Activated CD4-positive, alpha-beta T cell treated with anti-CD3 and anti-CD28 coated beads, Interleukin-2, amount 50 U/mL, for 4 hours (primary cell): ENCODE measurements around the gene AGPAT1.
"Not testable (repeated sequence)": the region's sequence is repeated elsewhere in the genome, so short reads cannot be mapped to it uniquely, and the experiment has no call there.

Source experiments
- DNase-seq, 2 experiments: peaks; one replicate each; pipeline ENCODE4 v3.0.0-alpha.2; 2020

Gene AGPAT1

GRCh38 chr6:32198345-32198696 lies 22.4 kb upstream of the AGPAT1 start:
- no peak for DNase-seq

- no peak for DNase-seq
These were observed 21.1 kb upstream of the AGPAT1 start for GRCh38 chr6:32196682-32197616.

GRCh38 chr6:32195902-32196681 lies 20.2 kb upstream of the AGPAT1 start:
- DNase-seq = peak; percentile 25 to 32

- DNase-seq = peak; percentile 99
These were observed 19.7 kb upstream of the AGPAT1 start for GRCh38 chr6:32195652-32195901.

- DNase-seq = no peak
These were observed 19.2 kb upstream of the AGPAT1 start for GRCh38 chr6:32194825-32195651.

GRCh38 chr6:32194388-32194787 lies 18.5 kb upstream of the AGPAT1 start:
- DNase-seq = no peak

- DNase-seq = not testable (repeated sequence)
These were observed 17.2 kb upstream of the AGPAT1 start for GRCh38 chr6:32193096-32193495.

GRCh38 chr6:32192608-32193039 lies 16.7 kb upstream of the AGPAT1 start, which contains the start of gene GPSM3:
Gene GPSM3 (minus strand): TSS chr6:32192643. CDS start chr6:32192513, 130 bp downstream.
- peak; percentile 22 to 25 for DNase-seq

GRCh38 chr6:32191696-32192607 lies 16.1 kb upstream of the AGPAT1 start:
- DNase-seq = no peak

- DNase-seq = no peak
These were observed 15.2 kb upstream of the AGPAT1 start for GRCh38 chr6:32190911-32191677.

- DNase-seq = peak; percentile 86 to 89
These were observed 14.4 kb upstream of the AGPAT1 start, which contains the start of gene PBX2 for GRCh38 chr6:32190054-32190851. Gene PBX2 (minus strand): TSS chr6:32190202. CDS start chr6:32189915, 287 bp downstream.

GRCh38 chr6:32189742-32190053 lies 13.8 kb upstream of the AGPAT1 start:
- DNase-seq = no peak

GRCh38 chr6:32189069-32189741 lies 13.3 kb upstream of the AGPAT1 start:
- no peak for DNase-seq

GRCh38 chr6:32188381-32189068 lies 12.6 kb upstream of the AGPAT1 start:
- DNase-seq = no peak

GRCh38 chr6:32187725-32188380 lies 12.0 kb upstream of the AGPAT1 start:
- DNase-seq = not testable (repeated sequence)

- DNase-seq = no peak
These were observed 11.3 kb upstream of the AGPAT1 start for GRCh38 chr6:32187009-32187709.

GRCh38 chr6:32186151-32186840 lies 10.4 kb upstream of the AGPAT1 start:
- not testable (repeated sequence) for DNase-seq
